Testis (tissue), 2 donors: ENCODE results near the gene EXOC2.

Source experiments
- POLR2A ChIP-seq: fragments of 450-650 bp; IDR thresholded peaks from one replicate; pipeline ENCODE4 v1.6.1; 2017; ENCODE audit warnings: antibody characterized with exemption, mild to moderate bottlenecking, moderate library complexity
- TF ChIP-seq, protein P1 (sequence below), 3 experiments: fragments of 450-650 bp in 2 of 3; fragments of 200-600 bp in 1 of 3; sonication (generic) in 1 of 3; IDR thresholded peaks; one replicate each; pipeline ENCODE4 v1.5.1; 2016 to 2019; ENCODE audit warnings: antibody characterized with exemption in 3 of 3, mild to moderate bottlenecking in 2 of 3, moderate library complexity in 1 of 3

GRCh38 chr6:513961-514360 is 179.0 kb downstream of the EXOC2 start:
- TF ChIP-seq POLR2A: no peak
- TF ChIP-seq, protein P1, sequence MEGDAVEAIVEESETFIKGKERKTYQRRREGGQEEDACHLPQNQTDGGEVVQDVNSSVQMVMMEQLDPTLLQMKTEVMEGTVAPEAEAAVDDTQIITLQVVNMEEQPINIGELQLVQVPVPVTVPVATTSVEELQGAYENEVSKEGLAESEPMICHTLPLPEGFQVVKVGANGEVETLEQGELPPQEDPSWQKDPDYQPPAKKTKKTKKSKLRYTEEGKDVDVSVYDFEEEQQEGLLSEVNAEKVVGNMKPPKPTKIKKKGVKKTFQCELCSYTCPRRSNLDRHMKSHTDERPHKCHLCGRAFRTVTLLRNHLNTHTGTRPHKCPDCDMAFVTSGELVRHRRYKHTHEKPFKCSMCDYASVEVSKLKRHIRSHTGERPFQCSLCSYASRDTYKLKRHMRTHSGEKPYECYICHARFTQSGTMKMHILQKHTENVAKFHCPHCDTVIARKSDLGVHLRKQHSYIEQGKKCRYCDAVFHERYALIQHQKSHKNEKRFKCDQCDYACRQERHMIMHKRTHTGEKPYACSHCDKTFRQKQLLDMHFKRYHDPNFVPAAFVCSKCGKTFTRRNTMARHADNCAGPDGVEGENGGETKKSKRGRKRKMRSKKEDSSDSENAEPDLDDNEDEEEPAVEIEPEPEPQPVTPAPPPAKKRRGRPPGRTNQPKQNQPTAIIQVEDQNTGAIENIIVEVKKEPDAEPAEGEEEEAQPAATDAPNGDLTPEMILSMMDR (IDR thresholded peaks at IDR 0.05): no peak
